Gastroesophageal sphincter (tissue), 4 donors: ENCODE data around the gene CLDN1. TPM values are rescaled to one million over a fixed set of nuclear protein-coding genes. Genes with fewer than 3 reads are reported as not detected.

Experiments
- ATAC-seq: fragments of 150-250 bp; one replicate; pipeline ENCODE4 v1.9.1; 2016; ENCODE audit warnings: mild to moderate bottlenecking, moderate library complexity
- H3K27ac ChIP-seq, 4 donors: fragments of 200-600 bp; sonication (generic) in 3 of 4; 1 replicate in 3 of 4; 2 replicates in 1 of 4; pipeline ENCODE4 v1.5.1; 2016 to 2019
- H3K27me3 ChIP-seq: fragments of 200-600 bp; sonication (generic); one replicate; pipeline ENCODE4 v1.5.1; 2019
- H3K36me3 ChIP-seq, 2 donors: fragments of 200-600 bp; sonication (generic); one replicate each; pipeline ENCODE4 v1.5.1; 2019; ENCODE audit warnings: control low read depth in 1 of 2
- H3K4me1 ChIP-seq, 3 donors: fragments of 200-600 bp; sonication (generic); 1 replicate in 2 of 3; 2 replicates in 1 of 3; pipeline ENCODE4 v1.5.1; 2016 to 2019; ENCODE audit warnings: control low read depth in 2 of 3
- H3K4me3 ChIP-seq, 2 donors: fragments of 200-600 bp; sonication (generic); one replicate each; pipeline ENCODE4 v1.5.1; 2019; ENCODE audit warnings: mild to moderate bottlenecking in 1 of 2, moderate library complexity in 1 of 2
- H3K9me3 ChIP-seq, 3 donors: fragments of 200-600 bp; sonication (generic); one replicate each; pipeline ENCODE4 v1.5.1; 2017 to 2019; ENCODE audit warnings: control low read depth in 2 of 3
- EP300 ChIP-seq: sonication (generic); formaldehyde crosslinking; IDR thresholded peaks from one replicate; pipeline ENCODE4 v1.6.1; 2017; ENCODE audit warnings: antibody characterized with exemption, mild to moderate bottlenecking
- POLR2A ChIP-seq, 2 donors: fragments of 450-650 bp; IDR thresholded peaks; one replicate each; pipeline ENCODE4 v1.6.1; 2017; ENCODE audit warnings: antibody characterized with exemption in 2 of 2, mild to moderate bottlenecking in 2 of 2, moderate library complexity in 1 of 2
- POLR2AphosphoS5 ChIP-seq: sonication (generic); formaldehyde crosslinking; IDR thresholded peaks from one replicate; pipeline ENCODE4 v1.6.1; 2017; ENCODE audit warnings: antibody characterized with exemption
- WGBS, 2 donors: methylation state at CpG; one replicate each; pipeline ENCODE4 v1.1.5; 2018; ENCODE audit warnings: low coverage in 1 of 2; 5-methylcytosine and 5-hydroxymethylcytosine counted together
- total RNA-seq, 4 donors: library from RNA; depleted of rRNA; stranded (reverse); fragments of >200 nt; gene quantifications; one replicate each; pipeline ENCODE4 v1.1.0, GENCODE V29; 2016
- TF ChIP-seq, protein P1 (sequence below), 4 experiments: fragments of 200-600 bp in 2 of 4; fragments of 450-650 bp in 2 of 4; sonication (generic) in 1 of 4; IDR thresholded peaks; one replicate each; pipeline ENCODE4 v1.5.1; 2017 to 2019; ENCODE audit warnings: antibody characterized with exemption in 4 of 4, mild to moderate bottlenecking in 2 of 4, moderate library complexity in 2 of 4

CLDN1 gene
- total RNA-seq, 4 donors from 2014 or later = 0.50 to 5.3 (median 1.8) TPM

GRCh38 chr3:190299969-190300368 lies 22.3 kb downstream of the CLDN1 start:
- no peak for ATAC-seq
- TF ChIP-seq, protein P1, sequence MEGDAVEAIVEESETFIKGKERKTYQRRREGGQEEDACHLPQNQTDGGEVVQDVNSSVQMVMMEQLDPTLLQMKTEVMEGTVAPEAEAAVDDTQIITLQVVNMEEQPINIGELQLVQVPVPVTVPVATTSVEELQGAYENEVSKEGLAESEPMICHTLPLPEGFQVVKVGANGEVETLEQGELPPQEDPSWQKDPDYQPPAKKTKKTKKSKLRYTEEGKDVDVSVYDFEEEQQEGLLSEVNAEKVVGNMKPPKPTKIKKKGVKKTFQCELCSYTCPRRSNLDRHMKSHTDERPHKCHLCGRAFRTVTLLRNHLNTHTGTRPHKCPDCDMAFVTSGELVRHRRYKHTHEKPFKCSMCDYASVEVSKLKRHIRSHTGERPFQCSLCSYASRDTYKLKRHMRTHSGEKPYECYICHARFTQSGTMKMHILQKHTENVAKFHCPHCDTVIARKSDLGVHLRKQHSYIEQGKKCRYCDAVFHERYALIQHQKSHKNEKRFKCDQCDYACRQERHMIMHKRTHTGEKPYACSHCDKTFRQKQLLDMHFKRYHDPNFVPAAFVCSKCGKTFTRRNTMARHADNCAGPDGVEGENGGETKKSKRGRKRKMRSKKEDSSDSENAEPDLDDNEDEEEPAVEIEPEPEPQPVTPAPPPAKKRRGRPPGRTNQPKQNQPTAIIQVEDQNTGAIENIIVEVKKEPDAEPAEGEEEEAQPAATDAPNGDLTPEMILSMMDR (IDR thresholded peaks at IDR 0.05) = no peak
- TF ChIP-seq EP300 (no peak), POLR2A (IDR thresholded peaks at IDR 0.05) (no peak)
- 55 to 71% methylated on average over 2 to 4 of the region's 4 CpGs for whole genome bisulfite sequencing, 2 donors

GRCh38 chr3:190294030-190294429 lies 28.2 kb downstream of the CLDN1 start:
- Histone ChIP-seq H3K36me3 (no peaks in the 10 kb centered on the region), H3K9me3 (peaks cover 0 to 10% (median 0%) of the 10 kb centered on the region in 3 donors), H3K4me3 (no peak overlapping the region), H3K4me1 (no peaks in the 10 kb centered on the region), H3K27me3 (no peaks in the 10 kb centered on the region), H3K27ac (no peak overlapping the region)
- ATAC-seq = no peak
- TF ChIP-seq, protein P1 (IDR thresholded peaks at IDR 0.05) = no peak
- no peak for TF ChIP-seq POLR2AphosphoS5
- TF ChIP-seq POLR2A (IDR thresholded peaks at IDR 0.05) = no peak
- TF ChIP-seq EP300 = no peak

More at GRCh38 chr3:190299969-190300368, 22.3 kb downstream of the CLDN1 start:
- Histone ChIP-seq H3K9me3 (no peaks in the 10 kb centered on the region), H3K36me3 (no peaks in the 10 kb centered on the region), H3K4me3 (no peak overlapping the region), H3K27me3 (no peaks in the 10 kb centered on the region), H3K4me1 (no peaks in the 10 kb centered on the region), H3K27ac (no peak overlapping the region)

DNA sequence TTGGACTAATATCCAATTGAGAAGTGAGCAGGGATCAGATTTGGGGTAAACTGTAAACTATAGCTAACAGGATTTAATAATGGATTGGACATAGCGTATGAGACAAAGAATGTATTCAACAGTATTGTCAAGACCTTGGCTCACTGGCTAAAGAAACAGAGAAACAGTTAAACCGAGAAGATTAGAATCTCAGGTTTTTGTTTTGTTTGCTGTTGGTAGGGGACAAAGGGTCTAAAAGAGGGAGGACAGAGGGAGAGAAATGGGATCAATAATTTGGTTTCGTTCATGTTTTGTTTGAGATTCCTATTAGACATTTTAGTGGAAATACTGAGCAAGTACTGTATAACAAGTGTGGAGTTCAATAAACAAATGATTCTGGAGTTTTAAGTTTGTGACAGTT lies 28.6 kb downstream of the CLDN1 start:
- ATAC-seq = no peak
- 55 to 84% methylated on average over 3 of the region's 3 CpGs for WGBS, 2 donors
- H3K4me1 ChIP-seq = no peaks in the 10 kb centered on the region
- peaks cover 0 to 10% (median 0%) of the 10 kb centered on the region in 3 donors for H3K9me3 ChIP-seq
- no peak overlapping the region for H3K27ac ChIP-seq
- TF ChIP-seq POLR2A (IDR thresholded peaks at IDR 0.05) (no peak), EP300 (no peak), POLR2AphosphoS5 (no peak)
- TF ChIP-seq, protein P1 (IDR thresholded peaks at IDR 0.05) = no peak
- H3K4me3 ChIP-seq = no peak overlapping the region
- no peaks in the 10 kb centered on the region for H3K36me3 ChIP-seq
- H3K27me3 ChIP-seq = no peaks in the 10 kb centered on the region

GRCh38 chr3:190291994-190292584 lies 30.2 kb downstream of the CLDN1 start:
- H3K27ac ChIP-seq = no peak overlapping the region
- no peaks in the 10 kb centered on the region for H3K4me1 ChIP-seq
- no peaks in the 10 kb centered on the region for H3K36me3 ChIP-seq
- peaks cover 0 to 10% (median 0%) of the 10 kb centered on the region in 3 donors for H3K9me3 ChIP-seq
- ATAC-seq = no peak
- 83% methylated on average over 3 of the region's 3 CpGs; no CpG with 5 or more reads in 1 of the 2 donors for WGBS, 2 donors
- H3K4me3 ChIP-seq = no peak overlapping the region
- TF ChIP-seq EP300 (no peak), POLR2AphosphoS5 (no peak), POLR2A (IDR thresholded peaks at IDR 0.05) (no peak)
- TF ChIP-seq, protein P1 (IDR thresholded peaks at IDR 0.05) = no peak
- H3K27me3 ChIP-seq = no peaks in the 10 kb centered on the region

DNA sequence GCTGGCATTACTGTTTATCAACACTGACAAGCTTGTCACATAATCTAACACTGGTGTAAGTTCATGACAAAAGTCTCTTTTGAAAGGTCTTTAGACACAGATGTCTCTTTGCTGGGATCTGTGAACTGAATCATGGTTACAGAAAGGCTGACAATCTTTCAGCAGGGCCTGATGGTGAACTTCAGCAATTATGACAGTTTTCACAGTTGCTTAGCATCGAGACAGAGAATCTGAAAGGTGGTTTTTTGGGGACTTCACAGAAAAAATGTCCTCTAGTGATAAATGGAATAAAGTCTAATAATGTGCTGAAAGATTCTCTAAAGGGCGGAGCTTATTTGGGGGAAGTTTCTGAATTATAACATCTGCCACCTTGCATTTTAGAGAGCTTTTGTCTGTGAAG lies 32.3 kb downstream of the CLDN1 start:
- no peak for ATAC-seq
- no peaks in the 10 kb centered on the region for H3K36me3 ChIP-seq
- no peak overlapping the region for H3K4me3 ChIP-seq
- H3K9me3 ChIP-seq = peaks cover 0 to 23% (median 0%) of the 10 kb centered on the region in 3 donors
- H3K27me3 ChIP-seq = no peaks in the 10 kb centered on the region
- TF ChIP-seq, protein P1 (IDR thresholded peaks at IDR 0.05) = no peak
- TF ChIP-seq POLR2A (IDR thresholded peaks at IDR 0.05) (no peak), POLR2AphosphoS5 (no peak), EP300 (no peak)
- H3K27ac ChIP-seq = no peak overlapping the region
- no peaks in the 10 kb centered on the region for H3K4me1 ChIP-seq
- WGBS, 2 donors = 50 to 63% methylated on average over 2 of the region's 2 CpGs
